Non-pigmented ciliary epithelial cell (primary cell): ENCODE results near the gene TCAIM.

Experiments used
- DNase-seq: peaks from one replicate; pipeline ENCODE4 v3.0.0-alpha.2; 2010; ENCODE audit warnings: low read depth

The TCAIM gene, protein sequence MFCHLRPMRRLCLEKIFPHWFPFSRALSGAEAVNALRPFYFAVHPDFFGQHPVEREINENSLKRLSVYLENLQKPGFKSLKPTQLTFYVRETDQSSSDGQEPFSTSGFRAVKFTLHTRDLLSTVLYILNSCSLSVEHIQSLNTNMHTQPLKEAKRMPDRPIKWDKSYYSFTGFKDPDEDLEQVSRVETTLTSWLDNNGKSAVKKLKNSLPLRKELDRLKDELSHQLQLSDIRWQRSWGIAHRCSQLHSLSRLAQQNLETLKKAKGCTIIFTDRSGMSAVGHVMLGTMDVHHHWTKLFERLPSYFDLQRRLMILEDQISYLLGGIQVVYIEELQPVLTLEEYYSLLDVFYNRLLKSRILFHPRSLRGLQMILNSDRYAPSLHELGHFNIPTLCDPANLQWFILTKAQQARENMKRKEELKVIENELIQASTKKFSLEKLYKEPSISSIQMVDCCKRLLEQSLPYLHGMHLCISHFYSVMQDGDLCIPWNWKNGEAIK

GRCh38 chr3:44338010-44338827 lies at the start of gene TCAIM:
TSS of gene TCAIM (plus strand) at chr3:44338766. CDS start at chr3:44354783, 16,017 bp downstream.
- DNase-seq: peak; percentile 82

GRCh38 chr3:44289882-44290462 lies 48.6 kb upstream of the TCAIM start:
- no peak for DNase-seq

DNA sequence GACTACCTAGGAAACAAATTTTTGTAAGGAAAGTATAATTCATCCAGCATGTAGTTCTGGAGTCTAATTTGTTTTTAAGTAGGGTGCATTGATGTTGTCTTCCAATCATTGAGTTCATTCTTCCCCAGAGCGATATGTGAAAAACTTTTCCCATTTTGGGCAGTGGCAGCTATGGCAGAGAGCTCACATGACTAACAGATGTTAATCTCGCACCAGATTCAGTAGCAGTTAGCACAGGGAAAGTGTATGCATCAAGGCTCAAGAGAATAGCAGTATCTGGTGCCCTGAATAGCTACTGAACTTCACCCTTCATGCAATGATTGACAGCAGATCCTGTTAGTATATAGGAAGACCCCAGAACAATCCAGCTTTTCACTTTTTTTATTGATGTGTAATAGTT lies 46.3 kb upstream of the TCAIM start:
- no peak for DNase-seq

- DNase-seq: no peak
Observed at GRCh38 chr3:44292947-44293346, 45.6 kb upstream of the TCAIM start.

- no peak for DNase-seq
Observed at GRCh38 chr3:44297255-44297654, 41.3 kb upstream of the TCAIM start.

DNA sequence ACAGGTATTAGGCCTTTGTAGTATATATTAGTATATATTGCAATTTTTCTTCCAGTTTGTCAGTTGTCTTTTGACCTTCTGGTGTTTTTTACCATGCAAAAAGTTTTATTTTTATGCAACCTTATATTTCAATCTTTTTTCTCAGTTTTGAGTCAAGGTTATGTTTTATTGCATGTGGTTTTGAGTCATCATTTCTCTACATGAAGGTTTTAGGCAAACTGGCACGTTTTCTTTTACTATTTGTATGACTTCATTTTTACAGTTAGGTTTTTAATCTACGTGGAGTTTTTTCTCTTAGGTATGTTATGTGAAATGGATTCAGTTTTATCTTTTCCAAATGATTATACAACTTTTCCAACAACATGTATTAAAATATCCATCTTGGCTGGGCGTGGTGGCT lies 36.8 kb upstream of the TCAIM start:
- no peak for DNase-seq

DNA sequence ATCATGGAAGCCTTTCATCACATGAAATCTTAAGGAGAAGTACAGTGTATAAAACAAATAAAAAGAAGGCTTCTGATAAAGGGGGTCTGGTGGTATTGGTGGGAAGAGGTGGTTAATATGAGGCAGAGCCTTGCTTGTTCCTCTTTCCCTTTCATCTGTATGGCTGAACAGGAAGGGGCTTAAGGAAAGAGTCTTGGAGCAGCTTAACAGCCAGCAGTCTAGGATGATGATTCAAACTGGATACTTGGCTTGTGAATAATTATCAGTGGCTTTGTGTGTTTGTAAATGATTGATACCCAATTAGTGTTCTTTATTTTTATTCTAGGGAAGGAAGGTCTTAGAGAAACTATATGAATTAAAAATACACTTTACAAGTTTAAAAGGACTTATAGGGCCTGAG lies 29.1 kb upstream of the TCAIM start:
- no peak for DNase-seq

- no peak for DNase-seq
Observed at GRCh38 chr3:44318891-44319311, 19.7 kb upstream of the TCAIM start.

DNA sequence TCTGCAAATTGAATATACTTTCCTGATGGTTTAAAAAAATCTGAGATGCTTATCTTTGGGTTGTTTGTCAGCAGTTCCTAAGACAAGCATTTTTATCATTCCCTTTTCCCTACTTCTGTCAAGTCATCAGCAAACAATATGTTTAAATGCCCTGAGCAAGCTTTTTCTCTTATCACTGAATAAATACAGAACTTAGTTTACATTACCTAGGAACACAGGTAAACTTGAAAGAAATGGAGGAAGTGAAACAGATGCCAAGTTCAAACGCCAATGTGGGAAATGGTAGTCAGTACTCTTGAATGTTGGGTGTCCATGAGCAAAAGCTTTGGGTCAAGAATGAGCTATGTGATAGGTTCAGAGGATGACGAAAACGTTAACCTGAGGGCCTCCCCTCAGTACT lies 17.2 kb upstream of the TCAIM start:
- DNase-seq: no peak

GRCh38 chr3:44323341-44323955 lies 15.1 kb upstream of the TCAIM start:
- peak; percentile 44 for DNase-seq

- no peak for DNase-seq
Observed at GRCh38 chr3:44324584-44324983, 14.0 kb upstream of the TCAIM start.

GRCh38 chr3:44326019-44326418 lies 12.5 kb upstream of the TCAIM start:
- no peak for DNase-seq

DNA sequence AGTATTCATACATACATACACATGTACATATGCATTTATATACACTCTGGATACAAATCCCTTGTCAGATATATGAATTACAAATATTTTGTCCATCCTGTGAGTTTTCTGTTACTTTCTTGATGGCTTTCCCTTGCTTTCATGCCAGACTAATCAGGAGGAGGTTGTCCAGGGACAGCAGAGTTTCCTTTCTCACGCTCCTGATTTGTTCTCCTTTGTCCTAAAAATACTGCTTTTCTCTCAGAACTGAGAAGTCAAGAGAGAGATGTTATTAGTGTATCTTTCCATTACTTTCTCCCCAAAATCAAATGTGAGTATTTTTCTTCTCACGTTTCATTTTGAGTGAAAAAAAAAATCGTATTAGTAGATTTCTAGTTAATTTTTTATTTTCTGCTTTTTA lies 12.1 kb upstream of the TCAIM start:
- DNase-seq: no peak

DNA sequence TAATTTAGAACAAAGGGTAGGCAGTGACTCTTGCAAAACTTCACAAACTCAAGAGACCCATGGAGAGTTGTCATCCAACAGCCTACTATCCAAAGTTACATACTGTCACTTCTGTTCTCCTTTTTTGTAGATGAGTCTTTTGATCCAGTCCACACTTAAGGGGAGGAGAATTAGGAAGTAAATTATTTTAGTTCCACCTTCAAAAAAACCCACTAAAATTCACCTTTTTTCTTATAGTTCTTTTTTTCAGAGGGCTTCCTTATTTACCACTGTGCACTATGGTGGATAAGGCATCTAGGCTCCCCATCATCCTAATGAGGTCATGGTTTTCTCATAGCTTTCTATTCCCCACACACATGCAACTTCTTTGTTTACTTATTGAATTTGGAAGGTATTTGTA lies 8.6 kb upstream of the TCAIM start:
- no peak for DNase-seq

- no peak for DNase-seq
Observed at GRCh38 chr3:44330444-44330843, 8.1 kb upstream of the TCAIM start.

DNA sequence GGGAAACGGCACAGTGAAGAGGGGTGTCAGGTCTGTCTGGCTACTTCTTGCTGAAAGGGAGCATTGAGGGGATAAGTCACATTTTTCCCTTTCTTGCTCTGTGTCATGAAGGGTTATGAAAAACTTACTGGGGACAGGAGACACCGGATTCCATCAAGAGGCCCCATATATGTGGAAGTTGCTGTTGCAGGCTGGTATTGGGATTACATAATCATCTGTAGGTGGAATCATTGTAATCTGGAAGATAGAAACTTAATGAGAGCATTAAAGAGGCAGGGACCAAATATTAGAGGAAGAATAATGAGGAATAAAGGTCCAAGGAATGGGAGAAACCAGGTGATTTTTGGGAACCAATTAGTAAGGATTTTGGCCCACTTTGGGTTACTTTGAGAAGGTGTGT lies 4.2 kb upstream of the TCAIM start:
- no peak for DNase-seq

- no peak for DNase-seq
Observed at GRCh38 chr3:44337248-44337785, 1.2 kb upstream of the TCAIM start.

- no peak for DNase-seq
Observed at GRCh38 chr3:44338828-44339127, 212 bp downstream of the TCAIM start.

DNA sequence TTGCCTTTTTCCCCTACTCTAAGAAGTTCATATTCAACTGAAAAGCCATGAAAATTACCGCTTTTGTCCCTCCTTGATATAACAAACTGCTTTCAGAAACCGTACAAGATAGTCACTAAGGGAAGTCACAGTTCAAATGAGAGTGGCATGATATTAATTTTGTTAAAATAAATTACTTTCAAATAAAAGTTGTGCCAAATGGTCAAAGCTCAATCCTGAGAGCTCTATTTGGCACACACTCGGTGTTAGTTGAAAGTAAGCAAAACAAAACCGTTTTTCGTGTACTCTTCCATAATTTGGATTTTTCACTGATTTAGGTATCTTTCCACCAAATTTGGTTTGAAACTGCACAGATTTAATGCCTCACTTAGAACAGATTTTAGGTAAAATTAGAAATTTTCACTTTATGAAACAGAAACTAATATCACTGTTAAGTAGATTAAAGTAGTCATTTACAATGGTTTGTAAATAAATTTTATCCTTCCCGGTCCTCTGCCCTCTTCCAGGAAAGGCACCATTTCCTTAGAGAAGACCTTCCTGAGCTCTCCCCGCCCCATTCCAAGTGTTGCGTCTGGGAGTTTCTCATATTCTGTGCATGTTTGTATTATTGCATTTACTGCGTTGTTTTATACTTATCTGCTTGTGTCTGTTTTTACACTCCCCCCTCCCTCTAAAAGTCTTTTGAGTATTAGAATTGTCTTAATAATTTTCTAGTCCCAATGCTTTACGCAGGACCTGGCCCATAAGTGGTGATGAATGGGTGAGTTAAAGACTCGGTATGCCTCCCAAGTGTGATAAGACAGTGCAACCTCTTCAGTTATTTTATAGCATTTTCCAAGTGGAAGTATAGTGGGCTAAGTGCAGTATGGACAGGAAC lies 853 bp downstream of the TCAIM start:
- DNase-seq: no peak

DNA sequence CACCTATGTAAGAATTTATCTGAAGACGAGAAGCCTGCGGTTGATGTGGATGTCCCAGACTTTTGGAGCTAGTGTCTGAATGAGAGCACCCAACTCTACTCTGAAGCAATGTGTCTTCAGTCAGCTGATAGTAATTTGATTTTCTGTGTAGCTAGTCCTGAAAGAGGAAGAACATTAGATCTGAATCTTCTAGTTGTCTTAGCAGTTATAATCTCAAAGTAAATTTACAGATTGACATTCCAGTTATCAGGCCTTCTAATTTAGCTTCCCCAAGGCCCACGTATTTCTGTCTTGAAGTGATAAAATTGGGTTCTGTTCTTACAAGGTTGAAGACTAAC lies 1.5 kb downstream of the TCAIM start:
- DNase-seq: no peak

- no peak for DNase-seq
Observed at GRCh38 chr3:44342176-44342790, 3.7 kb downstream of the TCAIM start.
